Endothelial cell of umbilical vein (primary cell): ENCODE data around the gene CARMIL1. TPM values are rescaled to one million over a fixed set of nuclear protein-coding genes. Genes with fewer than 3 reads are reported as not detected.

ENCODE experiments used
- BruUV-seq: library from RNA; stranded (reverse); fragments of 400-500 nt; replicated peaks from 2 replicates; lab custom pipeline; 2021; lab: Mats Ljungman, UMichigan
- CTCF ChIA-PET: fragments of 300-600, 350-600 bp; sonication (Branson Sonifier 250); formaldehyde crosslinking; loops from one replicate; lab custom pipeline; 2021; ENCODE audit warnings: antibody characterized with exemption, inconsistent platforms; lab: Charles Lee
- POLR2A ChIA-PET: fragments of 300-600, 350-600 bp; sonication (Branson Sonifier 250); formaldehyde crosslinking; loops from one replicate; lab custom pipeline; 2021; ENCODE audit warnings: antibody characterized with exemption, inconsistent platforms; lab: Charles Lee
- DNase-seq: peaks from one replicate; pipeline ENCODE4 v3.0.0-alpha.2; 2011; ENCODE audit warnings: low read depth, low spot score
- FAIRE-seq: peaks from 2 replicates; lab custom pipeline; 2011; peaks lifted over from hg19 to GRCh38; lab: Jason Lieb, UNC
- H2AFZ ChIP-seq: 2 replicates; pipeline ENCODE4 v1.6.0; 2012; ENCODE audit warnings: low read depth, low read length, control low read depth, inconsistent platforms
- H3K27ac ChIP-seq: 2 replicates; pipeline ENCODE4 v1.5.1; 2011; ENCODE audit warnings: low read depth, mild to moderate bottlenecking, control low read depth, low read length, moderate library complexity; ENCODE audit not compliant: insufficient read depth
- H3K27me3 ChIP-seq, 2 experiments: 2 replicates each; pipeline versions ENCODE4 v1.6.0 to v1.6.1; 2011; ENCODE audit warnings: low read length in 2 of 2, mixed read lengths in 1 of 2; ENCODE audit not compliant: control insufficient read depth in 2 of 2, insufficient read depth in 2 of 2
- H3K36me3 ChIP-seq, 2 experiments: 2 replicates in 1 of 2; 3 replicates in 1 of 2; pipeline ENCODE4 v1.5.1; 2011; ENCODE audit warnings: low read length in 2 of 2, mild to moderate bottlenecking in 1 of 2, moderate library complexity in 1 of 2; ENCODE audit not compliant: control insufficient read depth in 2 of 2, insufficient read depth in 2 of 2; ENCODE audit errors: extremely low read depth in 1 of 2
- H3K4me1 ChIP-seq: 3 replicates; pipeline ENCODE4 v1.5.1; 2011; ENCODE audit warnings: mild to moderate bottlenecking, low read length; ENCODE audit not compliant: control insufficient read depth, insufficient read depth; ENCODE audit errors: extremely low read depth
- H3K4me2 ChIP-seq: 2 replicates; pipeline ENCODE4 v1.6.1; 2011; ENCODE audit warnings: low read length, control low read depth, mixed read lengths; ENCODE audit not compliant: insufficient read depth
- H3K4me3 ChIP-seq, 3 experiments: fragments of 200-600 bp in 1 of 3; sonication (generic), shearing (Covaris generic) in 1 of 3; replicated peaks in 1 of 3; 2 replicates each; pipeline ENCODE4 v1.5.1; 2011 to 2016; ENCODE audit warnings: control low read depth in 3 of 3, low read length in 3 of 3, mild to moderate bottlenecking in 2 of 3, inconsistent platforms in 1 of 3, low read depth in 1 of 3, moderate library complexity in 1 of 3; ENCODE audit not compliant: insufficient read depth in 1 of 3
- H3K79me2 ChIP-seq: 2 replicates; pipeline ENCODE4 v1.6.0; 2012; ENCODE audit warnings: low read length, inconsistent platforms; ENCODE audit not compliant: control insufficient read depth, insufficient read depth
- H3K9ac ChIP-seq: replicated peaks from 2 replicates; pipeline ENCODE3; 2011; ENCODE audit warnings: low read length, control low read depth; ENCODE audit not compliant: insufficient read depth; ENCODE audit errors: extremely low read depth
- H3K9me1 ChIP-seq: replicated peaks from 3 replicates; pipeline ENCODE4 v1.6.0; 2011; ENCODE audit warnings: mild to moderate bottlenecking, low read length; ENCODE audit not compliant: control insufficient read depth, insufficient read depth; ENCODE audit errors: extremely low read depth
- H3K9me3 ChIP-seq: replicated peaks from 2 replicates; pipeline ENCODE4 v1.5.1; 2012; ENCODE audit warnings: low read length, inconsistent platforms; ENCODE audit not compliant: control insufficient read depth, insufficient read depth
- H4K20me1 ChIP-seq: replicated peaks from 2 replicates; pipeline ENCODE3; 2011; ENCODE audit warnings: mild to moderate bottlenecking, low read length; ENCODE audit not compliant: control insufficient read depth, insufficient read depth; ENCODE audit errors: extremely low read depth
- EZH2 ChIP-seq: IDR thresholded peaks from 2 replicates; pipeline ENCODE4 v1.6.1; 2012; ENCODE audit warnings: borderline replicate concordance, low read depth, mild to moderate bottlenecking, moderate library complexity, low read length, inconsistent platforms; ENCODE audit not compliant: severe bottlenecking
- FOS ChIP-seq: IDR thresholded peaks from 2 replicates; pipeline ENCODE4 v1.6.1; 2011; ENCODE audit warnings: mild to moderate bottlenecking, low read length, moderate library complexity, borderline replicate concordance; ENCODE audit not compliant: insufficient read depth
- GATA2 ChIP-seq: IDR thresholded peaks from 2 replicates; pipeline ENCODE4 v1.7.0; 2011; ENCODE audit warnings: low read depth, mild to moderate bottlenecking, moderate library complexity, mixed read lengths, low read length; ENCODE audit not compliant: insufficient read length, insufficient read depth
- JUN ChIP-seq: IDR thresholded peaks from 2 replicates; pipeline ENCODE4 v1.6.1; 2011; ENCODE audit warnings: borderline replicate concordance, low read depth; ENCODE audit not compliant: insufficient read length, insufficient read depth
- MYC ChIP-seq: IDR thresholded peaks from one replicate; pipeline ENCODE4 v1.6.1; 2011; ENCODE audit warnings: mild to moderate bottlenecking, low read depth, low read length
- POLR2A ChIP-seq: IDR thresholded peaks from 2 replicates; pipeline ENCODE4 v1.6.1; 2012; ENCODE audit warnings: low read depth, mild to moderate bottlenecking, control low read depth, low read length
- POLR2AphosphoS5 ChIP-seq: IDR thresholded peaks from 2 replicates; pipeline ENCODE4 v1.6.1; 2012; ENCODE audit warnings: low read depth, mild to moderate bottlenecking, control low read depth, low read length, moderate library complexity; ENCODE audit not compliant: insufficient read depth
- dilution Hi-C: fragments of 300-500 bp; cut with MboI; formaldehyde crosslinking; loops from one replicate; pipeline ENCODE4 v1.15.0; 2019; ENCODE audit warnings: low sequenced_read_pairs; ENCODE audit not compliant: extremely low pct_ligation_motif_present
- intact Hi-C: fragments of 100-400 bp; cut with micrococcal nuclease; formaldehyde crosslinking; loops from one replicate; pipeline ENCODE4 v1.10.0; 2022
- polyA plus RNA-seq, 4 experiments: library from polyadenylated mRNA; depleted of rRNA in 3 of 4; stranded (reverse) in 3 of 4; unstranded in 1 of 4; fragments of >200 nt; gene quantifications; 2 replicates each; pipeline versions ENCODE4 v1.2.1 to v1.2.3, GENCODE V29; 2011 to 2012; ENCODE audit warnings: missing spikeins in 1 of 4
- total RNA-seq: library from RNA; stranded (reverse); gene quantifications from 2 replicates; pipeline ENCODE4 v1.2.3, GENCODE V29; 2021
- TF ChIP-seq, protein P1 (sequence below): IDR thresholded peaks from 2 replicates; pipeline ENCODE4 v1.6.1; 2011; ENCODE audit not compliant: insufficient read depth, insufficient read length
- TF ChIP-seq, protein P2 (sequence below), 2 donors: IDR thresholded peaks; 1 replicate in 1 of 2; 2 replicates in 1 of 2; pipeline ENCODE4 v1.5.1; 2011; ENCODE audit warnings: low read length in 2 of 2, mild to moderate bottlenecking in 2 of 2, moderate library complexity in 2 of 2, control low read depth in 1 of 2, inconsistent platforms in 1 of 2, low read depth in 1 of 2; ENCODE audit not compliant: insufficient read depth in 1 of 2; ENCODE audit errors: extremely low read depth in 1 of 2

CARMIL1 gene
- total and polyA plus RNA-seq, 2 donors (not counting 3 experiments of a cell fraction or from before 2014, with no cell fraction given) = 1.3 to 8.7 TPM

DNA sequence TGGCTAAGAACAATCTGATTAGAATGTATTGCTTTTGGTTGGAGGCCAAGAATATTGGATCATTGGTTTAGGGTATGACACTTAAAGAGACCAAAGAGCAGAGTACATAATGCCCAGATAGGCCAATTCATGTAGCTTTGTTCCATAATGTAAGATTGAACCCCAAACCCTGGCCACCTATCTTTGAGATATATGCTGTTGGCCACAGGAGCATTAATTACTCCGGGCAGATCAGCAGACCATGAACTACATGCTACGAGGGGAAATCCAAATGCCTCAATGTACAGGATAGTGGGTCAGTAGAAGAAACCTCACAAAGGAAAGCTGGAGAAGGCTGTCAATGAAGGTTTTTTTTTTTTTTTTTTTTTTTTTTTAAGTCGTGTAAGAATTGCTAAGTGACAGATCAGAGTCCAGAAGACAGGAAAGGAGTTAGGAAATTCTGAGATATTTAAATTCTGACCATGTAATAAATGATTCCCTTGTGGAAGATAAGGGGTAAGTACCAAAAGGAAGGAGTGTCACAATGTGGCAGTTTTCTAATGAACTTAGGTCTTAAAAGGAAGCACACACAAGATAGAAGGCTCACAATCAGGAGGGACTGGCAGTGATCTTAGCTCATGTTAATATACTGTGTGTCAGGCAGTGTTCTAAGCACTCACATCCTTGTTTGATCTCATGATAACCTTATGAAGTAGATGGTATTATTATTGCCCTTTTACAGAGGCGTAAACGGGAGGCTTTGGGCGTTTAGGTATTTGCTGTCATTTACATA is 61.4 kb downstream of the CARMIL1 start:
- no peaks in the 10 kb centered on the region for H3K9me3 ChIP-seq
- no peak overlapping the region for H3K27ac ChIP-seq
- no peaks in the 10 kb centered on the region for H4K20me1 ChIP-seq
- no peaks in the 10 kb centered on the region for H3K36me3 ChIP-seq
- no peaks in the 10 kb centered on the region for H3K27me3 ChIP-seq
- BruUV-seq = no TSS peak
- H3K4me1 ChIP-seq = no peaks in the 10 kb centered on the region
- TF ChIP-seq EZH2 (no peak), JUN (no peak), POLR2AphosphoS5 (no peak), GATA2 (no peak), POLR2A (no peak), FOS (no peak), MYC (no peak)
- TF ChIP-seq, protein P1, sequence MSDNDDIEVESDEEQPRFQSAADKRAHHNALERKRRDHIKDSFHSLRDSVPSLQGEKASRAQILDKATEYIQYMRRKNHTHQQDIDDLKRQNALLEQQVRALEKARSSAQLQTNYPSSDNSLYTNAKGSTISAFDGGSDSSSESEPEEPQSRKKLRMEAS = no peak
- TF ChIP-seq, protein P2, sequence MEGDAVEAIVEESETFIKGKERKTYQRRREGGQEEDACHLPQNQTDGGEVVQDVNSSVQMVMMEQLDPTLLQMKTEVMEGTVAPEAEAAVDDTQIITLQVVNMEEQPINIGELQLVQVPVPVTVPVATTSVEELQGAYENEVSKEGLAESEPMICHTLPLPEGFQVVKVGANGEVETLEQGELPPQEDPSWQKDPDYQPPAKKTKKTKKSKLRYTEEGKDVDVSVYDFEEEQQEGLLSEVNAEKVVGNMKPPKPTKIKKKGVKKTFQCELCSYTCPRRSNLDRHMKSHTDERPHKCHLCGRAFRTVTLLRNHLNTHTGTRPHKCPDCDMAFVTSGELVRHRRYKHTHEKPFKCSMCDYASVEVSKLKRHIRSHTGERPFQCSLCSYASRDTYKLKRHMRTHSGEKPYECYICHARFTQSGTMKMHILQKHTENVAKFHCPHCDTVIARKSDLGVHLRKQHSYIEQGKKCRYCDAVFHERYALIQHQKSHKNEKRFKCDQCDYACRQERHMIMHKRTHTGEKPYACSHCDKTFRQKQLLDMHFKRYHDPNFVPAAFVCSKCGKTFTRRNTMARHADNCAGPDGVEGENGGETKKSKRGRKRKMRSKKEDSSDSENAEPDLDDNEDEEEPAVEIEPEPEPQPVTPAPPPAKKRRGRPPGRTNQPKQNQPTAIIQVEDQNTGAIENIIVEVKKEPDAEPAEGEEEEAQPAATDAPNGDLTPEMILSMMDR (IDR thresholded peaks at IDR 0.05; ENCODE audit: extremely low read depth in 1 of 2, insufficient read depth in 1 of 2, low read depth in 1 of 2, low read length in 2 of 2) = no peak
- no peak for DNase-seq
- dilution Hi-C loops = no loop called here
- CTCF ChIA-PET = interaction anchor here (0.7 to 1.7 kb wide), 3 partner anchors 29 to 75 kb away, joined by 3 to 4 read pairs (median 3); no protein-coding TSS in a partner anchor
- no peaks in the 10 kb centered on the region for H3K79me2 ChIP-seq
- no peak overlapping the region for H3K9ac ChIP-seq
- H3K4me2 ChIP-seq = no peak overlapping the region
- intact Hi-C loops = no loop called here
- H3K4me3 ChIP-seq = no peak overlapping the region
- POLR2A ChIA-PET = no interaction called here
- H2AFZ ChIP-seq = no peak overlapping the region
- no peaks in the 10 kb centered on the region for H3K9me1 ChIP-seq
- FAIRE-seq = no peak
